ENCODE measurements around the gene CBLB. TPM values are rescaled to one million over a fixed set of nuclear protein-coding genes. Genes with fewer than 3 reads are reported as not detected.

CBLB gene
- total RNA-seq, 2 donors from 2014 or later = 20.2 to 34.5 TPM

- no peak overlapping the region for H3K9ac ChIP-seq (ENCODE audit: low read depth in 2 of 2, low read length in 2 of 2)
- TF ChIP-seq, protein P1, sequence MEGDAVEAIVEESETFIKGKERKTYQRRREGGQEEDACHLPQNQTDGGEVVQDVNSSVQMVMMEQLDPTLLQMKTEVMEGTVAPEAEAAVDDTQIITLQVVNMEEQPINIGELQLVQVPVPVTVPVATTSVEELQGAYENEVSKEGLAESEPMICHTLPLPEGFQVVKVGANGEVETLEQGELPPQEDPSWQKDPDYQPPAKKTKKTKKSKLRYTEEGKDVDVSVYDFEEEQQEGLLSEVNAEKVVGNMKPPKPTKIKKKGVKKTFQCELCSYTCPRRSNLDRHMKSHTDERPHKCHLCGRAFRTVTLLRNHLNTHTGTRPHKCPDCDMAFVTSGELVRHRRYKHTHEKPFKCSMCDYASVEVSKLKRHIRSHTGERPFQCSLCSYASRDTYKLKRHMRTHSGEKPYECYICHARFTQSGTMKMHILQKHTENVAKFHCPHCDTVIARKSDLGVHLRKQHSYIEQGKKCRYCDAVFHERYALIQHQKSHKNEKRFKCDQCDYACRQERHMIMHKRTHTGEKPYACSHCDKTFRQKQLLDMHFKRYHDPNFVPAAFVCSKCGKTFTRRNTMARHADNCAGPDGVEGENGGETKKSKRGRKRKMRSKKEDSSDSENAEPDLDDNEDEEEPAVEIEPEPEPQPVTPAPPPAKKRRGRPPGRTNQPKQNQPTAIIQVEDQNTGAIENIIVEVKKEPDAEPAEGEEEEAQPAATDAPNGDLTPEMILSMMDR (IDR thresholded peaks at IDR 0.05) = no peak
- H3K27me3 ChIP-seq = no peaks in the 10 kb centered on the region
- intact Hi-C loops (cut with DNase I) = no loop called here
- H3K4me1 ChIP-seq = no peaks in the 10 kb centered on the region
- DNase-seq = no peak
- no peak overlapping the region for H3K4me3 ChIP-seq
- H3K9me3 ChIP-seq = no peaks in the 10 kb centered on the region
- H3K36me3 ChIP-seq = no peaks in the 10 kb centered on the region
- H3K27ac ChIP-seq = no peak overlapping the region
Measured at GRCh38 chr3:105639131-105639530, 229.7 kb downstream of the CBLB start.

GRCh38 chr3:105634708-105635107, 234.1 kb downstream of the CBLB start:
- Histone ChIP-seq H3K27ac (no peak overlapping the region), H3K4me1 (no peaks in the 10 kb centered on the region), H3K4me3 (no peak overlapping the region), H3K27me3 (no peaks in the 10 kb centered on the region), H3K36me3 (no peaks in the 10 kb centered on the region), H3K9me3 (no peaks in the 10 kb centered on the region), H3K9ac (ENCODE audit: low read depth in 2 of 2, low read length in 2 of 2) (no peak overlapping the region)
- TF ChIP-seq, protein P1 (IDR thresholded peaks at IDR 0.05) = no peak
- no peak for DNase-seq
- intact Hi-C loops (cut with DNase I) = no loop called here

DNA sequence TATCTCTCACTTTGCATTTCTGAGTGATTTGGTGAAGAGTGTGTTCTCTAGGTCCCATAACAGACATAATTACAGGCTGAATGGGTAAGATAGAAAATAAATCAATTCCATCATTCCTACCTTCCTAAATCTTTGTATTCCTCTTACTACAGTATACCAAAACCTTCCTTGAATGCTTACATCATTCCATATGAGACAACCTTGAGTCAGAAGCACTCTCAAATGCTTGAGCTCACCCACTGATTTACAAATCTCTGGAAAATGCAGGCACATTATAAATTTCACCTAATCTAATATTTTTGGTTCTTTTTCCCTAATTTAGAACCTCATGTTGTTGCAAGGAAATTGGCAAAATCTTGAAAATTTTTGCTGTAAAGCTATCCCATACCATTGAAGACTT, 239.1 kb downstream of the CBLB start:
- H3K9ac ChIP-seq (ENCODE audit: low read depth in 2 of 2, low read length in 2 of 2) = no peak overlapping the region
- no peak for DNase-seq
- no peaks in the 10 kb centered on the region for H3K36me3 ChIP-seq
- no peaks in the 10 kb centered on the region for H3K9me3 ChIP-seq
- H3K4me1 ChIP-seq = no peaks in the 10 kb centered on the region
- intact Hi-C loops (cut with DNase I) = no loop called here
- H3K27me3 ChIP-seq = no peaks in the 10 kb centered on the region
- no peak overlapping the region for H3K4me3 ChIP-seq
- no peak overlapping the region for H3K27ac ChIP-seq
- TF ChIP-seq, protein P1 (IDR thresholded peaks at IDR 0.05) = no peak

- intact Hi-C loops (cut with DNase I) = no loop called here
- DNase-seq = no peak
- Histone ChIP-seq H3K4me3 (no peak overlapping the region), H3K9ac (ENCODE audit: low read depth in 2 of 2, low read length in 2 of 2) (no peak overlapping the region), H3K27ac (no peak overlapping the region), H3K36me3 (no peaks in the 10 kb centered on the region), H3K27me3 (no peaks in the 10 kb centered on the region), H3K4me1 (no peaks in the 10 kb centered on the region), H3K9me3 (no peaks in the 10 kb centered on the region)
- TF ChIP-seq, protein P1 (IDR thresholded peaks at IDR 0.05) = no peak
Measured at GRCh38 chr3:105626739-105627138, 242.1 kb downstream of the CBLB start.

DNA sequence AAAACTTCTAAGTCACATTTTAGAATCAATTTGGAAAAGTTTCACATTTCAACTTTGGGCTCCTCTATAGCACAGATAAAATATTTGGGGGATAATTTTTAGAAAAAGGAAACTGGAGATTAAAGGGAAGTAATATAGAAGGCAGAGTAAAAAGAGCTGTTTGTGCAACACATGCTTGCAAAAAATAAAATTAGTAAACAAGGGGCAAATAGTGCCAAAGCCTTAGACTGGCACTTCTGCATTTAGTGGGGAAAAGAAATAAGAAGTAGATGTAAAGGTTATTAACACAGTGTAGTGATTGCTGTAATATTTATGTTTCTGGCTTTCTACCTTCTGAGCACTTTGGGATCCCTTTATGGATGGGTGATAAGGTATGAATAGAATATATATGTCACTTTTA, 246.6 kb downstream of the CBLB start:
- intact Hi-C loops (cut with DNase I) = no loop called here
- no peaks in the 10 kb centered on the region for H3K4me1 ChIP-seq
- H3K9me3 ChIP-seq = no peaks in the 10 kb centered on the region
- DNase-seq = no peak
- H3K27me3 ChIP-seq = no peaks in the 10 kb centered on the region
- H3K36me3 ChIP-seq = no peaks in the 10 kb centered on the region
- TF ChIP-seq, protein P1 (IDR thresholded peaks at IDR 0.05) = no peak
- no peak overlapping the region for H3K27ac ChIP-seq
- H3K4me3 ChIP-seq = no peak overlapping the region
- no peak overlapping the region for H3K9ac ChIP-seq (ENCODE audit: low read depth in 2 of 2, low read length in 2 of 2)

- Histone ChIP-seq H3K27me3 (no peaks in the 10 kb centered on the region), H3K36me3 (no peaks in the 10 kb centered on the region), H3K9ac (ENCODE audit: low read depth in 2 of 2, low read length in 2 of 2) (no peak overlapping the region), H3K9me3 (no peaks in the 10 kb centered on the region), H3K27ac (no peak overlapping the region), H3K4me3 (no peak overlapping the region), H3K4me1 (no peaks in the 10 kb centered on the region)
- intact Hi-C loops (cut with DNase I) = no loop called here
- no peak for DNase-seq
- TF ChIP-seq, protein P1 (IDR thresholded peaks at IDR 0.05) = no peak
Measured at GRCh38 chr3:105620236-105620635, 248.6 kb downstream of the CBLB start.

Data from colonic mucosa (tissue), 4 donors.